Kidney epithelial cell (primary cell): ENCODE measurements around the gene PGBD5. TPM values are rescaled to one million over a fixed set of nuclear protein-coding genes. Genes with fewer than 3 reads are reported as not detected.

ENCODE experiments used
- DNase-seq: peaks from one replicate; pipeline ENCODE4 v3.0.0-alpha.2; 2010; ENCODE audit warnings: low read depth
- H3K27me3 ChIP-seq: 2 replicates; pipeline ENCODE4 v1.6.0; 2011; ENCODE audit warnings: low read length; ENCODE audit not compliant: control insufficient read depth, insufficient read depth
- H3K36me3 ChIP-seq: 2 replicates; pipeline ENCODE4 v1.5.1; 2011; ENCODE audit warnings: low read length; ENCODE audit not compliant: control insufficient read depth, insufficient read depth
- H3K4me3 ChIP-seq: 2 replicates; pipeline ENCODE4 v1.5.1; 2011; ENCODE audit warnings: low read depth, mild to moderate bottlenecking, control low read depth, low read length
- CTCF ChIP-seq: IDR thresholded peaks from 2 replicates; pipeline ENCODE4 v1.5.1; 2011; ENCODE audit warnings: mild to moderate bottlenecking, moderate library complexity, low read length, control low read depth, inconsistent platforms; ENCODE audit not compliant: insufficient read depth, poor library complexity, severe bottlenecking
- total RNA-seq: library from RNA; depleted of rRNA; stranded (reverse); fragments of >200 nt; gene quantifications from 2 replicates; pipeline ENCODE4 v1.2.3, GENCODE V29; 2015

The PGBD5 gene
- total RNA-seq, 1 donor from 2014 or later, result 54.0 TPM

GRCh38 chr1:230354005-230354404 lies 72.1 kb downstream of the PGBD5 start:
- no peaks in the 10 kb centered on the region for H3K36me3 ChIP-seq
- DNase-seq, result no peak
- no peak for TF ChIP-seq CTCF
- no peaks in the 10 kb centered on the region for H3K27me3 ChIP-seq
- H3K4me3 ChIP-seq, result no peak overlapping the region

GRCh38 chr1:230352537-230352936 lies 73.6 kb downstream of the PGBD5 start:
- TF ChIP-seq CTCF, result no peak
- DNase-seq, result no peak
- Histone ChIP-seq H3K27me3 (no peaks in the 10 kb centered on the region), H3K36me3 (no peaks in the 10 kb centered on the region), H3K4me3 (no peak overlapping the region)

- DNase-seq, result no peak
- no peaks in the 10 kb centered on the region for H3K36me3 ChIP-seq
- H3K4me3 ChIP-seq, result no peak overlapping the region
- no peak for TF ChIP-seq CTCF
- no peaks in the 10 kb centered on the region for H3K27me3 ChIP-seq
These were observed 74.1 kb downstream of the PGBD5 start for GRCh38 chr1:230351983-230352382.

GRCh38 chr1:230351514-230351913 lies 74.6 kb downstream of the PGBD5 start:
- Histone ChIP-seq H3K4me3 (no peak overlapping the region), H3K27me3 (no peaks in the 10 kb centered on the region), H3K36me3 (no peaks in the 10 kb centered on the region)
- DNase-seq, result no peak
- no peak for TF ChIP-seq CTCF

- no peak for DNase-seq
- no peak for TF ChIP-seq CTCF
- no peaks in the 10 kb centered on the region for H3K36me3 ChIP-seq
These were observed 75.8 kb downstream of the PGBD5 start for GRCh38 chr1:230350208-230350921.

GRCh38 chr1:230349020-230349393 lies 77.1 kb downstream of the PGBD5 start:
- Histone ChIP-seq H3K27me3 (no peaks in the 10 kb centered on the region), H3K36me3 (no peaks in the 10 kb centered on the region), H3K4me3 (no peak overlapping the region)
- no peak for TF ChIP-seq CTCF
- no peak for DNase-seq

More at GRCh38 chr1:230350208-230350921, 75.8 kb downstream of the PGBD5 start:
- H3K27me3 ChIP-seq, result no peaks in the 10 kb centered on the region
- H3K4me3 ChIP-seq, result no peak overlapping the region
